ENCODE measurements around the gene SCEL. TPM values are rescaled to one million over a fixed set of nuclear protein-coding genes. Genes with fewer than 3 reads are reported as not detected.

The SCEL gene
- total RNA-seq, 1 donor from 2014 or later = 0.13 TPM

GRCh38 chr13:77554069-77554468, 18.6 kb downstream of the SCEL start:
- DNase-seq (ENCODE audit: low spot score) = no peak

GRCh38 chr13:77555246-77555645, 19.7 kb downstream of the SCEL start:
- no peak for DNase-seq (ENCODE audit: low spot score)

GRCh38 chr13:77558016-77558415, 22.5 kb downstream of the SCEL start:
- no peak for DNase-seq (ENCODE audit: low spot score)

DNA sequence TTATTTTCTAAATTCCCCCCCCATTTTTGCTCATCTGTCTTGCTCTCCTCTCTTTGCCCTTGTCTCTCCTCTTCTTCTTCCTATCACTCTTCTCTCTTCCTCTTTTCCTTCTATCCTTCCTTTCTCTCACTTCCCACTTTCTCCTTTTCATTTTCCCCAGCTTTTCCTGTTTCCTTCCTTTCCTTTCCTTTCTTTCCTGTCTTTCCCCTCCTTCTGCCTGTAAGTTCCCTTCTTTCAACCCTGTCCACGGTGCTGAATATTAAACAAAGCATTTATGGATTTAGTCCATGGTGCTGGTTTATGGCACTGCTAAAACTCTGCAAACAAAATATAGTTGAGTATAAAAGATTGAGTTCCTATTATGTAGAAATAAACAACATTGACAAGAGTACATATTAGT, 27.6 kb downstream of the SCEL start:
- DNase-seq (ENCODE audit: low spot score) = no peak

DNA sequence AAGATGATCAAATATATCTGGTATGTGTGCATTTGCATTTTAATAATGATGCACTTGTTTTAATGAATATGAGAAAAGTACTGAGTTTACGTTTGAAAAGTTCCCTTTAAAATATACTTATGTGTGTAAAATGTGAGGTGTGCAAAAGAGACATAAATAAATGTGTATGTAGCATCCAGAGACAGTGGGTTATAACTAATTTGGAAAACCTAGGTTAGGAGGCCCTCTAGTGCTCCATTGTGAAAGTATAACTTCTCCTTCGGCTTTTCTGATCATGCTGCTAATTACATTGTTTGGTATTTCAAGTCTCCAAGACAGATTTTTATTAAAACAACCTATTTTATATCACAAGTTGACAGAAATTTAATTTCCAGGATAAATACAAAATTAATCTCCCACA, 30.1 kb downstream of the SCEL start:
- DNase-seq (ENCODE audit: low spot score) = no peak

- no peak for DNase-seq (ENCODE audit: low spot score)
Observed at GRCh38 chr13:77571956-77572355, 36.5 kb downstream of the SCEL start.

DNA sequence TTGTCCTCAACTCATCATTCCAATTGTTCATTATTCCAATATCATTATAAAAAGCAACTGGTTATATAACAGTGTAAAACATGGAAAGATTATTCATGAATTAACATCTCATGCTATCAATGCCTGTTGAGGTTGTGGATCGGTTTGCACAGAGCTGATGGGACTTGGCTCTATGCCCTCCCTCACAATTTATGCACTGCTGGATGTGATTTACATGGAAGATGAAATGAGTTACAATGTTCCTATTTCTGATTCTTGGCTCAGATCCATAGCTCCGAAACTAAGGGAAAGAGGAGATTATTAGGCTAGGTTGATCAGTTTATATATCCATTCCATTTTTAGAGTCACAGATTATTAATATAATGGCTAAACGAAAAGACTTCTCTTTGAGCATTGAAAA, 38.6 kb downstream of the SCEL start:
- no peak for DNase-seq (ENCODE audit: low spot score)

- no peak for DNase-seq (ENCODE audit: low spot score)
Observed at GRCh38 chr13:77579959-77580358, 44.5 kb downstream of the SCEL start.

GRCh38 chr13:77580748-77581147, 45.2 kb downstream of the SCEL start:
- DNase-seq (ENCODE audit: low spot score) = no peak

DNA sequence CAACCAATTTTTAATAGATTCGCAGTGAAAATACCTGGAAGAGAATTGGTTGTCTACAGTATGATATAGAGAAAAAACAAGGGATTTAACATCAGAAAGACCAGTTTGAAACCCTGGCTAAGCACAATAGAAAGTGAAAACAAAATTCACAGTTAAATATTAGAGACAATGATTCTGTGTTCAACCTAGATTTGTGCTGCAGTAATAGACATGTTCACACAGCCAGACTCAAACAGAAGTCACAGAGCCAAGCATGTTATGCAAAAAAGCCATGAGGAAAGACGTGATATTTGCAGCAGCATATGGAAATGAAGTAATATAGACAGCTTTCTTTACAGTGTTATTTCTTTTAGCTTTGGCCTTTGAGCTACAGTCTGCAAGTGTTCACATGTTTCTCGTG, 48.1 kb downstream of the SCEL start:
- no peak for DNase-seq (ENCODE audit: low spot score)

DNA sequence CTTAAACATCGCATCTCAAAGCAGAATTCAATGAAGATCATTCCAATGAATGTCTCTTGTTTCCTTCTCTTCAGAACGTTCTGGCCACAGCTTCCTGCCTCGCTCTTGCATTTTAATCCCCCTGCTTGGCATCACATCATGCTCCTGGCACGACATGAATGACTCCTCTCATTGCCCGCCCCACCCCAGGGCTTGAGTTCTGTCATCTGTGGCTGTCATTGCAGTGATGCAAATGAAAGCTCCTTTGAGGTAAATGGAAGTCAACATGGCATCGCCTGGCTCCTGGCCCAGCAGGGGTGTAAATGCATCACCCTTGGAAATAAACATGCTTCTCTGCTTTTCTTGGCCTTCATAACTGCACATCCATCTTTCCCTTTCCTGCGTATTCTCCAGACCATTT, 48.6 kb downstream of the SCEL start:
- no peak for DNase-seq (ENCODE audit: low spot score)

- no peak for DNase-seq (ENCODE audit: low spot score)
Observed at GRCh38 chr13:77595166-77595810, 59.8 kb downstream of the SCEL start.

DNA sequence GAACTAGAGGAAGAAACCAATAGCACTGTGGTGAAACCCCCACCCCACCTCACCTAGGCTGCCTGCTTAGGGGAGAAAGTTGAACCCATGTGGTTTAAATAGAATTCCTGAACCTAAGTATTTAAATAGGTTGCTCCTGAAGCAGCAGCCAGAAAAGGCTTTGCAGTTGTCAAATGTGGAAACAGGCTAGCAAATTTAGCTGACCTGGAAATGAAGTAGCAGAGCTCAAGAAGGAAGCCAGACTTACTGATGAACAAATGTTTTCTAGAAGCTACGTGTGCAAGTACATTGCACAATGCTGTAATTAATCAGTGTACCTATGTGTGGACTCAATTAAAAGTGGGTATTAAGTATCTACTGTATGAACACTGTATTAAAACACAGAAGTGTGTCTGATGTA, 61.3 kb downstream of the SCEL start:
- DNase-seq (ENCODE audit: low spot score) = no peak

GRCh38 chr13:77599351-77599750, 63.8 kb downstream of the SCEL start:
- DNase-seq (ENCODE audit: low spot score) = no peak

DNA sequence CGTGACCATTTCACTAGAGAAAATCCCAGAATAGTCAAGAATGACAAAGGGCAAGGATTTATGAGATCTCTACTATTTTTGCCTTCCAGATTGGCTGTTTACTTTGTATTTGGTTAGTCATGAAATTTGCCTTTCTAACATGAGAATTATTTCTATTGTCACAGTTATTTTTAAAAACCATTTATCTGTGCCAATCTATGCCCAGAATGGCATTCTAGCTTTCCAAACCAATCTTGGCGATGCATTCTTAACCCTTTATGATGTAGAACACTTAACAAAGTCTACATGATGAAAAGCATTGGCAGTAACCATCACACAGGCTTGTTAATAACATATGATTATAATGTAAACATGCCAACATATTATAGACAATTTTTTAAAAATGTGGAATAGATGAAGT, 65.2 kb downstream of the SCEL start:
- DNase-seq (ENCODE audit: low spot score) = no peak

- DNase-seq (ENCODE audit: low spot score) = no peak
Observed at GRCh38 chr13:77611068-77611467, 75.6 kb downstream of the SCEL start.

GRCh38 chr13:77616027-77616426, 80.5 kb downstream of the SCEL start:
- no peak for DNase-seq (ENCODE audit: low spot score)

DNA sequence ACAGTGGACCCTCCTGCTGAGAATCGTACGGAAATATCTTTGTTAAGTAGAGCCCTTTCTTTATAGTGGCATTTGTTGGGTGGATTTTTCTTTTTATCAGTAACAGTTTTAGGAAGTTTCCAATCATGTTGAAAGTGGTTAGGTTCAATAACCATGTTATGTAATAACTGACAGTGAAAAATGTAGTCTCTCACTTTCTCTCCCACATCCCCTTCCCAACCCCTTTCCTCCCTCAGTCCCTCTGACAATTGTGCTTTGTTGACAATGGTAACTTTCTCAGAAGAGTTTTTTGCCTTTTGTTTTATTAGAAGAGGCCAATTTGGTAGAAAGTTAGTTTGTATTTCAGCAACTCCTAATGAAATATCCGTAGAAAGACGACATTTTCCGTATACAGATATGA, 84.1 kb downstream of the SCEL start:
- DNase-seq (ENCODE audit: low spot score) = no peak

DNA sequence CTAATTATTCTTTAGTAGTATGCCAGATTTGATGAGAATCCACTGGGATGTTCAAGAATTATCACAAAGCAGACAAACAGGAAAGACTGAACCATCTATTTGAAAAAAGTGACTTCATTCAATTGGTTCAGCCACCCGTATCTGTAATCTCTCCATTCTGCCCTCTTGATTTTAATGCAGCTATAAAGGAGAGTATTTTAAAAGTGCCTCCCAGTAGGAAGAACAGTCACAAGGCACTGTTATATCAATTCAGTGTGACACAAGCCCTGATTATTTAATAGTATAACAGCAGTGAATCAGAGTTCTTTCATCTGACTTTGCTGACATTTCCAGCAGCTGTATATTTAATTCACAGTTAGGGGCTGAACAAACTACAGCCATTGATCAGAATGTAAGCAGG, 84.6 kb downstream of the SCEL start:
- no peak for DNase-seq (ENCODE audit: low spot score)

GRCh38 chr13:77623806-77624205, 88.3 kb downstream of the SCEL start:
- no peak for DNase-seq (ENCODE audit: low spot score)

- DNase-seq (ENCODE audit: low spot score) = no peak
Observed at GRCh38 chr13:77628170-77628569, 92.7 kb downstream of the SCEL start.

GRCh38 chr13:77637588-77637987, 102.1 kb downstream of the SCEL start:
- no peak for DNase-seq (ENCODE audit: low spot score)

- DNase-seq (ENCODE audit: low spot score) = no peak
Observed at GRCh38 chr13:77650409-77650808, 114.9 kb downstream of the SCEL start.

DNA sequence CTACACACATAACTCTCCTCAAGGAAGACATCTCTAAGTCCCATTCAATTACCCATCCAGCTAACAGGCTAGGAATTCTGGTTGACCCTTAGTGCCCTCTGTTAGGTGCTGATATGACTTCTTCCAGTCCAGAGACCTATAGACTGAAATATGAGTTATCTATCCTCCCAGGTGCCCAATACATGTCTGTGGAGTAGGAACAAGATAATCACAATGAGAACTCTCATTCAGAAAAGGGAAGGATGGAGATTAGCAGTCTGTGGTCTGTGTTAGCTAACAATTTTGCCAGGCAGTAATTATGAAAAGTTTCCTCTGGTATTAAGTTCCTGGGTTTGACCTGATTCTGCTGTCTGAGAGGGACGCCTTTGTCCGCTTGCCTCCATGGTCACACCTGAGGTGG, 117.8 kb downstream of the SCEL start:
- no peak for DNase-seq (ENCODE audit: low spot score)
